Breast epithelium (tissue), 3 donors: ENCODE data around the gene TERF2IP.

Experiments
- POLR2AphosphoS5 ChIP-seq, 3 donors: sonication (generic); formaldehyde crosslinking; IDR thresholded peaks; one replicate each; pipeline ENCODE4 v1.6.1; 2017; ENCODE audit warnings: antibody characterized with exemption in 3 of 3
- TF ChIP-seq, protein P1 (sequence below), 3 donors: fragments of 450-650 bp; IDR thresholded peaks; one replicate each; pipeline ENCODE4 v1.5.1; 2016 to 2017; ENCODE audit warnings: antibody characterized with exemption in 3 of 3, mild to moderate bottlenecking in 3 of 3, moderate library complexity in 3 of 3

GRCh38 chr16:75617121-75617520 lies 30.5 kb upstream of the TERF2IP start:
- TF ChIP-seq, protein P1, sequence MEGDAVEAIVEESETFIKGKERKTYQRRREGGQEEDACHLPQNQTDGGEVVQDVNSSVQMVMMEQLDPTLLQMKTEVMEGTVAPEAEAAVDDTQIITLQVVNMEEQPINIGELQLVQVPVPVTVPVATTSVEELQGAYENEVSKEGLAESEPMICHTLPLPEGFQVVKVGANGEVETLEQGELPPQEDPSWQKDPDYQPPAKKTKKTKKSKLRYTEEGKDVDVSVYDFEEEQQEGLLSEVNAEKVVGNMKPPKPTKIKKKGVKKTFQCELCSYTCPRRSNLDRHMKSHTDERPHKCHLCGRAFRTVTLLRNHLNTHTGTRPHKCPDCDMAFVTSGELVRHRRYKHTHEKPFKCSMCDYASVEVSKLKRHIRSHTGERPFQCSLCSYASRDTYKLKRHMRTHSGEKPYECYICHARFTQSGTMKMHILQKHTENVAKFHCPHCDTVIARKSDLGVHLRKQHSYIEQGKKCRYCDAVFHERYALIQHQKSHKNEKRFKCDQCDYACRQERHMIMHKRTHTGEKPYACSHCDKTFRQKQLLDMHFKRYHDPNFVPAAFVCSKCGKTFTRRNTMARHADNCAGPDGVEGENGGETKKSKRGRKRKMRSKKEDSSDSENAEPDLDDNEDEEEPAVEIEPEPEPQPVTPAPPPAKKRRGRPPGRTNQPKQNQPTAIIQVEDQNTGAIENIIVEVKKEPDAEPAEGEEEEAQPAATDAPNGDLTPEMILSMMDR (IDR thresholded peaks at IDR 0.05) = no peak
- TF ChIP-seq POLR2AphosphoS5 (IDR thresholded peaks at IDR 0.05) = no peak
